ENCODE data around the gene TSPAN32.
"Not testable (repeated sequence)": the region's sequence is repeated elsewhere in the genome, so short reads cannot be mapped to it uniquely, and the experiment has no call there.

Gene TSPAN32

DNA sequence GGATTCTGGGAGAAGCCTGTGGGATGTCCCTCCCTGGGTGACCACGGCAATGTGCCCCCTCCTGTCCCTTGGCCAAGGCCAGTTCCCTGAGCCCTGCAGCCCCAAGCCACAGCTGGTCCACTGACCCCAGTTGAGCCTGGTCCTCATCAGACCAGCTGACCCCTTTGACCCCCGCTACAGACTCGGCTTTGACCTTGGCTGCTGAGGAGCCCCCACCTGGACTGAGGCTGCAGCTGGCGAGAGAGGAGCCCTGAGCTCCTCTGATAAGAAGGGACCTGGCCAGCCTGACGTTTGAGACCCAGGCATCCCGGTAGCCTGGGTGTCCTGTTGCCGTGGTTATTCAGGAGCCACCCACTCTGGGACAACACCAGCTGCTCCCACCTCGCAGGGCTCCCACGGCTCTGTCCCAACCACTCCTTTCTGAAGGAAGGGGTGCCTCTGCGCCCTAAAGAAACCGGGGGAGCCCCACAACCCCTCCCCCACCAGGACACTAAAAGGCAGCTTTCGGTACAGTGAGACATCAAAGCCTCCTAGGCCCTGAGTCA, 34.4 kb upstream of the TSPAN32 start:
- no peak for DNase-seq (ENCODE audit: low read depth)

DNA sequence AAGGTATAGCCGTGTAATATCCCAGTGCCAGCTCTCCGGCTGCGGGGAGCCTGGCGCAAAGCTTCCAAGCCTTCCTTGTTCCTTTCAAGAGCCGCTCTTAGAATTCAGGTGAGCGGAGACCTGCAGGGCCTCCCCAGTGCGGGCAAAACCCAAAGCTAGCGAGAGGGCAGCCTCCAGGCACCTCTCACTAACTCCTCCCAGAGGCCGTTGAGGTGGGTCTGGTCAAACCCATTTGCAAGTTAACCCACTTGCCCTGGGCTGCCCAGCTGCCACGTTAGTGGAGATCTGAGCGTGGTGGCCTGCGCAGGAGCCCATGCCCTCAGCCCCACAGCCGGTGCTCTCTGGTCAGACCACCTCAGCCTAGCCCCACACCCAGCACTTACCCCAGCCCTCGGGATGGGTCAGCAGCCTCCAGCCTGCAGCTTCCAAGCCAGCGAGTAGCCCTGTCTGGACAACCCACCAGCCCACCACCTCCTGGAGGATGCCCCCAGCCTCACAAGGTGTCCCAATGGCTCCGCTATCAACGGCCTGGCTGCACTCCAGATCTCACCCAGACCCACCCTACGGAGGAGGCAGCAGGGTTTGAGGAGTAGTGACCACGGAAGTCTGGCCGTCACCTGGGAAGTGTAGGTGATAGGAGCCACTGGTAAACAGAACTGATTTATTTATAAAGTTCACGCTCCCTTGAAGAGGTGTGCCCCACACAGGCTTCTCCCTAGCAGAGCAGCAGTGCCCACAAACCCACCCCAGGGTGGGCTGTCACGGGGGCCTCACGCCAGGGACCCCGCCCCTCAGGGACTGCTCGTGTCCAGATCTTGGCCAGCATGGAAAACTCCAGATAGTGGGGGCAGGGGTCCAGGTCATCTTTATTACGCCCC, 33.7 kb upstream of the TSPAN32 start:
- no peak for DNase-seq (ENCODE audit: low read depth)

DNA sequence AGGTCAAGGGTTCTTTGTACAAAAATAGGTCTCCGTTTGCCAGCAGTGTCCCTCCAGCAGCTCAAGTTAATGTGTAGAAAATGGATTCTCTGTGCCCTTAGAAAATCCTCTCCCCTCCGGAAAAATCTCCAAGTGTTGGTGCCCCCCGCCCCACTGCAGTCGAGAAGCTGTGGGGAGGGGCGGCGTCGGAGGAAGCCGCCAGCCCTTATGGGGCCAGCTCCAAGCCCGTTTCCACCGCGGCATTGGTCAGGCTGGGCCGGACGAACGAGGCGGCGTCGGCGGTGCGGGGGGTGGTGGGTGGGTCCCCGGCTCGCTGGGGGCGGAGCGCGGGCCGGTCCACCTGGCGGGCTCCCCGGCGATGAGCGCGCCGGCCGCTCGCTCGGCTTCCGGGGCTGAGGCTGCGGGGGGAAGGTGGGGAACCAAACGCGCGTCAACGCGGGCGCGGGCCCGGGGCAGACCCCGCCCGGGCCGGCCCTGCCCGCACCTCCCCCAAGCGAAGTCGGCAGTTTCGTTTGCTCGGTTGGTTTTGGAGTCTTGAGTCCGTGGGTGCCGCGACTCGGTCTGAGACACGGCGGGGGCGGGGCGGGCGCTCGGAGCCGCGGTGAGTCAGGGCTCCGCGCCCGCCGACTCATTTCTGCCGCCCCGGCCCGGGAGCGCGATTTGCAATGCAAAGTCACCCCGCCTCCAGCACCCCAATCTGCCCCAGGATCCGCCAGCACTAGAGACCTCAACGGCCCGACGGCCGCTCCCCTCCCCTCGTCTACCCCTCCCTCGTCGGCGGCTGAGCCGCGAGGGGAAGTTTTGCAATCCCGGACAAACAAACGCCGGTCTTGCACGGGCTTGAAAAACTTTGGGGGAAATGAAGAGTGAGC, 32.8 kb upstream of the TSPAN32 start:
- DNase-seq (ENCODE audit: low read depth) = peak; percentile 5

DNA sequence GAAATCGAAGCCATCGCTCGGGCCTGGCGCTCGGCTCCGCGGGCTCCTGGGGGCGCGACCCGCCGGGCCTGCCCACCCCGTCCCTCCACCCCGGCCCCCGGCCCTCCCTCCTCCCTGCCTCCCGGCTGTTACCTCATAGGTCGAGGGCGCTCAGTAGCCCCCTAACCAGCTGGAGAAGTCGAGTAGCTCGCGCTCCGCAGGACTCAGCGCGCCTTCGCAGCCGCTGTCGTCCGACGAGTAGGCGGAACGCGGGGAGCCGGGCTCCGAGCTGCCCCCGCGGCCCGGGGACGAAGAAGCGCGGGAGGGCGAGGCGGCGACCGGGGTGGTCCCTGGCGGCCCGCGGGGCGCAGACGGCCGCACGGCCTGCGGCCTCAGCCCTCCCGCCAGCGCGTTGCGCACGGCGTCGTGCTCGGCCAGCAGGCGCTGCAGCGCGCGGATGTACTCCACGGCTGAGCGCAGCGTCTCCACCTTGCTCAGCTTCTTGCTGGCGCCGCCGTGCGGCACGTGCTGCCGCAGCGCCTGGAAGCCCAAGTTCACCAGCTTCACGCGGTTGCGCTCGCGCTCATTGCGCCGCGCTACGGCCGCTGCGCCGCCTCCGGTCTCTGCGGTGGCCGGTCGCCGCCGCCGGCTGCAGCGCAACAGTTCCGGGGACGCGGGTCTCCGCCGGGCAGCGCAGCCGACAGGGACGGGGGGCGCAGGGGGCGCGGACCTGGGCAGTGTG, 32.1 kb upstream of the TSPAN32 start:
- DNase-seq (ENCODE audit: low read depth) = peak; percentile 51

DNA sequence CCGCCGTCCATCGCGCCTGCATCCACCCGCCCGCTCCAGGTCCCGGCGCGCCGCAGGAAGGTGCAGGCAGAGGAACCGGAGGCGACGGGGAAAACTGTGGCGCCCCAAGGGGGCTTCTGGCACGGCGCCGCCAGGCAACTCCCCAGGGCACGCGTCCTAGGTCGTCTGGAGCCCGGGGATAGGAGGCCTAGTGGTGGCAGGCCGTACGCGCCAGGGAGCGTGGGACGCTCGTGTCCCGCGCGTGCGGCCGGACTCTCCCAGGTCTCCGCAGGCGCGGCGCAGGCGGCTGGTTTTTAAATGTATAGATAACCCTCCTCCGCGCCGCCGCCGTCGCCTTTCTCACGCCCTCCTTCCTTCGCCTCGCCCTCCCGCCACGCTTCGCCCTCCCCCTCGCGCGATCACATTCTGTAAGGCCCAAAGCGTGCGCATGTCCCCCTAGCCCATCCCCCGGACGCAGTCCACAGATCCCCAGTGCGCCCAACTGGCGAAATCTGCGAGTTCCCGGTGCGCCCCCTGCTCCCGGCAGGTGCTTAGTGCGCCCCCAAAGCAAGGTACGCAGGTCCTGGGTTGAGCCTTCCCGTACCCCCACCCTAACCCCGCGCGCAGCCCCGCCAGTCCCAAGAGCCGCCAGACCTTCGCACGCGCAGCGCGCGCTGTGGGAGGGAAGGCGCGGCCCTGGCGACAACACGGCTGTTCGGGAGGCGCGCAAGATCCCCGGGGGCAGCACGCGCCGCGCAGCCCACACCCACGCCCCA, 31.3 kb upstream of the TSPAN32 start, which contains the start of gene ASCL2:
TSS of gene ASCL2 (minus strand) at position 267 of the 755 bp plus-strand sequence. CDS start at position 11, 256 bp downstream.
- no peak for DNase-seq (ENCODE audit: low read depth)

DNA sequence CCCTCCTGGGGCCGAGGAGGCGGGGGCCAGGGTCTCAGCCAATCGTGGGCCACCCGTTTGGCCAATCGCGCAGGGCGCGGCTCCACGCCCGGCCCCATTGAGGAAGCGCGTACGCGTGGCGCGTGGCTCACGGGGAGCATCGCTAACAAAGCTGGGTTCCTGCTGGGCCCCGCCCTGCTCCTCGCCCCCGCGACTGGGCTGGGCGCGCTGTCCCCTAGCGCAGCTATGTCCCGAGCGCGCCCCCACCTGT, 30.8 kb upstream of the TSPAN32 start:
- no peak for DNase-seq (ENCODE audit: low read depth)

DNA sequence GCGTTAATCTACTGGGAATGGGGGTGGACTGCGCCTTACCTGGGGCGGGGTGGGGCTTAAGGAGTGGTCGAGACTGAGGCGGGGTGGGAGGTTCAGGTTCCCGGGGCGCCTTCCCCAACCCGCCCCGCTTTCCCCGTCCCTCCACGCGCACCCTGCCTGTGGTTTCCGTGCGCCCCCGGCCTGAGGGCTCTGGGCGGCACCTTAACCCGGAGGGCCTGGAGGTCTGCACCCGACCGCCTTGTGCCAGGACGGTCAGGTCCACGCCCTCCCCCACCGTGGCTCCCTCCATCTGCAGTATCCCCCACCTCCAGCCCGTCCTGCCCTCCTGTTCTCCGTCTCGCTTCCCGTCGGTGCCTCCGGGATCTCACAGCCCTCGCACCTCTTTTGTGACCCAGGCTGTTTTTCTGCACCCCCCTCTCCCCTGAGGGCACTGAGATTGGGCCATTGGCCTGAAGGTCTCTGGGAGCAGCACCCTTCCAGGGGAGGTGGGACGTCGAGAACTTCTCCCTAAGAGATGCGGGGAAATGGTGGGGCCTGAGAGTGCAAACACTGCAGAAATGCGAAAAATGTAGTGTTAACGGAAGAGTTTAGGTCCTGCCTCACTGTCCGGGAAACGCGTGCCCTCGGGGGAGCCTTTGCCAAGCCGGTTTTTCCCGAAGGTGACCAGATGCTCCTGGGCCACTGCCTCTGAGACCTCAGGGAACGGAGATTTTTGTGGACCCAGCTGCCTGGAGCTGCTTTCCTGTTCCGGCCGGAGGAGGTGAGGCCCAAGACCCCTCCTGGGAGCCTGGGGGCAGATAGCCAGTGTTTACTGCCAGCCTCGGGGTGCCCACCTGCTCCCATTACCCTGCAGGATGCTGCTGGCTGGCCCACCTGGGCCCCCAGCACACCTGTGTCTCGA, 30.2 kb upstream of the TSPAN32 start:
- DNase-seq (ENCODE audit: low read depth) = no peak

DNA sequence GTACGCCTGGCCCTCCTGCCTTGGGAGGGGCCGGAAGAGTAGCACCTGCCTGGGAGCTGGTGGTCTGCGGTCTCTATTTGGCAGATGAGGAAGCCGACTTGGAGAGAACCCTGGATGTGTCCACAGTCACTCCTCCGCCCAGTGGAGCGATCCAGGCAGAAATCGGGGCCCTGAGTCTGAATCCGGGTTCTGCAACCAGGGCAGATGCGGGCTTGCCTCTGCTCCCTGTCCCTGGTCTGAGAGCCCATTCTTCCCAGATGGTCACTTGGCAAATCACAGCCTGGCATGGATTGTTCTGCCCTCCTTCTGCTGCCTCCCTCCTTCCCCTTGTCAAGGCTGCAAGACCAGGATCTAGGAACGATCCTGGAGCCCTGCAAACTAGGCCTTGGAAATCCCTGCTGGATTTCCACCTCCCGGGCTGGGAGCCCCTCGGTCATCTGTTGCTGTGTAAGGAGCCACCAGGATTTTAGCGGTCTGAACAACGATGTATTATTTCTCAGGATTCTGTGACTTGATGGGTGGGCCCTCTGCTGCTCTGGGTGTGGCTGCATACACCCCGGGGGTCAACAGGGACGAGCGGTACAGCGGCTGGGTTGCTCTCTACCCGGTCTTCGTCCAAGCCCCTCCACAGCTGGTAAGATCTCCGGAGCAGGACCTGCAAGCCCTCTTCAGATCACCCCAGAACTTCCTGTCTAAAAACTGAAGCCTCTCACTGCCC, 29.4 kb upstream of the TSPAN32 start:
- DNase-seq (ENCODE audit: low read depth) = no peak

DNA sequence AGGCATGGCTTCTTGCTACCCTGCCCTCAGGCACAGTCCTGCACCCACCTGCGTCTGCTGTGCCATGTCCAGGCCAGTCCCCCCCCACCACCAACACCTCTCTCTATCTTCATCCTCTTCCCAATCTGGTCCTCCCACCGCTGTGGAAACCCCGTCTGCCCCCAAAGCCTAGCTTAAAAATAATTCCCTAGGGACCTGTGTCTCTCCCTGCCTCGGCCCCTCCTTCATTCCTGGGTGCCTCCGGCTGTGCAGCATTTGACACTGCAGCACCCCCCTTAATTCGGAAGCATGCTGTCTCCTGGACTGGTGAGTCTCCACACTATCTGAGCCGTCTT, 28.9 kb upstream of the TSPAN32 start:
- DNase-seq (ENCODE audit: low read depth) = no peak

DNA sequence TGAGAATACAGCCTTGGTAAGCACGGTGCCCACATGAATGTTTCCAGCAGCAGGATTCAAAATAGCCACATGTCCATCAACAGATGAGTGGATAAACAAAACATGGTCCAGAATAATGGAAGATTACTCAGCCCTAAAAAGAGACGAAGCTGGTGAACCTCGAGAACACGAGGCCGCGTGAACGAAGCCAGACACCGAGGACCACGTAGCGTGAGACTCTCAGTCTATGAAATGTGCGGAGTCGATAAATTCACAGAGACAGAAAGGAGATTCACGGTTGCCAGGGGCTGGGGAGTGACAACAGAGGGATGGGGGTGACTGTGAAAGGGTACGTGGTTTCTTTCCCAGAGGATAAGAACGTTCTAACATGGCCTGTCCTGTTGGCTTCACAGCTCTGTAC, 28.5 kb upstream of the TSPAN32 start:
- DNase-seq (ENCODE audit: low read depth) = no peak

DNA sequence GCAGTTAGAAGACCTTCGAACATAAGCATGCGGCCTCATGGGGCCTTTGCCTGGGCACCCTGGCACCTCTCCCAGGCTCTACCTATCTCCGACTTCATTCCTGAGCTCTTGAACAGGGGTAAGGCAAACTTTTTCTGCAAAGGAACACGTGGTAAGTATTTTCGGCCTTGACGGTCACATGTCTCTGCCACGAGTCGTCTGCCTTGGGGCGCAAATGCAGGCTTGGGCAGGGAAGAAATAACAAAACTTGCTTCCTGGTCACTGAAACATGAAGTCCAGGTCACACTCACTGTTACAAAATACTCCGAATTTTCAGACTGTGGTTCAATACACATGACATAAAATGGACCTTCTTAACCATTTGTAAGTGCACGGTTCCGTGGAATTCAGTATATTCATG, 28.0 kb upstream of the TSPAN32 start:
- no peak for DNase-seq (ENCODE audit: low read depth)

DNA sequence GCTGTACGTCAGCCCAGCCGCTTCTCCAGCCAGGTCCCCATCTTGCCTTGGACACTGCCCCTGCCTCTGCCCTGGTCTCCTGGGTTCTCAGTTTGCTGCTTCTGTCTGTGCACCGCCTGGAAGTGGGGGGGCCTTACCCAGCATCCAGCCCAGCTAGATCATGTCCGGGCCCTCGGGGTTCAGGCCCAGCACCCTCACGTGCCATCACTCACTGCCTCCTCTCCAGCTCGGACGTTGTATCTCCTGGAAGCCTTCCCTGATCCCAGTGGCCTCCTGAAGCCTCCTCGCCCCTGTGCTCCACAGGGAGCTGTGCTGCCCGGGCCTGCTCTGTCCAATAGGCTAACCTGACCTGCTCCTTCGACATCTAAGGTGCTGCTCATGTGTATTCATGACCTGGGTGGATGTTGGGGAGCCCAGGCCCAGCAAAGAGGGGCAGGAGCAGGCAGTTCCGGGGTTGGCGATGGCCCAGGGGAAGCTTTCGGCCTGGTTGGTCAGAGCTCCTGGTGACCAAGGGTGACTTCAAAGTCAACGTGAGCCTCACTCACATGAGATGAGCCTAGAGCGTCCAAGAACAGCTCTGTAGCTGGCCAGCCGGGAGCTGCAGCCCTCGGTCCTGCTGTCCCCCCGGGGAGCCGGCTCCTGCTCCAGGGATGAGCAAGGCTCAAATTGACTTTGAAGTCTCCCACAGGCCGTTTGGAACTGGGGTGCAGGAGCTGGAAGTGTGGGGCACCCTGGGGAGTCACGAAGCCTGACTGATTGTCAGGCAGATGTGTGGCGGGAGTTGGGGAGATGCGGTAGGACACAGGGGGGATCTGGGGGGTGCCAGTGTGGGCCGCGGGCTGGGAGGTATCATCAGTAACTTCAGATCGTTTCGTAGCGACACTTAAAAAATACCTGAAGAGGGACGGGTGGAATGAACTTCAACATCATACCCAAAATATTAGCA, 26.2 kb upstream of the TSPAN32 start:
- no peak for DNase-seq (ENCODE audit: low read depth)

DNA sequence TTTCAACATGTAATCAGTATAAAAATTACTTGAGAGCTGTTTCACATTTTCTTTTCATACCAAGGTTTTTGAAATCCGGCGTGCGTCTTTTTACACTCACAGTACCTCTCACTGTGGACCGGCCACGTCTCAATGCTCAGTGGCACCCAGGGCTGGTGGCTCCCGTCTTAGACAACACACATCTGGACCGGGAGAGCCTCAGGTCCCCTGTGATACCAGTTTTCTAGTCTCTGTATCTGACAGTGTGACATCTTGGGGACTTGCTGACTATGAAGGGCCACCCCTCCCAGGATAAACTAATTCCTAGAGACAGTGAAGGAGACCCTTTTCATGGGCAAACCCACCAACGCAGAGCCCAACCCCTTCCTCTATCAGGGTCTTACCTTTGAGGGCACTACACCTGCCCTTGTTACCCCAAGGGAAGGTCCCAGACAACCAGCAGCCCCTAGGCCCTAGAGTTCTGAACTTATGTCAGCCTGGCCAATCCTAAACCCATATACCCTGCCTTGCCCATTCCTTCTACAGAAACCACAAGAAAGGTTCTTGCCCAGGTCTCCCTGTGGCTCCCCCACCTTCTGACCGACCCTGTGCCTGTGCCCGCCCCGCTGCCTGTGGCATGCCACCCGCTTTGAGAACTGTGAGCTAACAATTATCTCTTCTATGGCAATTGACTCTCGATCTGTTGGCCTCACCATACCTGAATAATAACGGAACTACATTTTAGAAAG, 25.4 kb upstream of the TSPAN32 start:
- DNase-seq (ENCODE audit: low read depth) = no peak

DNA sequence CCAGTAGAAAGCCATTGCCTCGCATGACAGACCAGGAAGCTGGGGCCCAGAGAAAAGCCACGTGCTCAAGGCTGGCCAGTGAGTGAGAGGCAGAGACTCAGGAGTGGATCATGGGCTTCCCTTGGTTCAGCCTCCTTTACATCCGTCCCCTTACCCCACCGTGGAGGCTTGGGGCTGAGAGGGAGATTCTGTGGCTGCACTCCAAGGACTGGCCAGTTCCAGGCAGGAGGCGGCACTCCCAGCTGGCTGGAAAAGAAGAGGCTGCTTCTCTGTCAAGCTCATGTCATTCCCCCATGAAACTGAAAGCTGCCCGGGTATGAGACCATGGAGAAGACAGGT, 24.8 kb upstream of the TSPAN32 start:
- no peak for DNase-seq (ENCODE audit: low read depth)

DNA sequence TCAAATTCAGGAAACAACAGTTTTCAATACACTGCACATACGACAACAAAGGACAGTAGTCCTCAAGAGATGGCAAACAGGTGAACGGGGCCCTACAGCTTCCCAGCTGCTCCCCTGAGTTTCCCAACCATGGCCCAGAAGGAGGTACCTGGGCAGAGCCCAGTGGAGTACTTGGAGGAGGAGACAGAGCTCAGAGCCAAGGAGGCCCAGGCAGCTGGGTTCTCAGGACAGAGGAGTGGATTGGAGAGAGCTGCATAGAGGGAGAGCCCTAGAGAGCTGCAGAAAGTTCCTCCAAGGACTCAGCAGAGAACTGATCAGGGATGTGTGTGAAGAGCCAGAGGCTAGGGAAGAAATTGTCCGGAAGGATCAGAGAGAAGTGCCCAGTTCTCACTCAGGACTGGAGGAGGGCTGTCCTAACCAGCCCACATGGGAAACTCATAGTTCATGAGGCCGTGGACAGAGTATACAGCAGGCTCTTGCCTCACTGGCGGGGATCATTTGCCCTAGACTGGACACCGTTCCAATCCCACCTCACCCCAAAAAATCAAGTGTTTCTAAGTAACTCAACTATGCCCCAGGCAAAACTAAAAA, 23.8 kb upstream of the TSPAN32 start:
- no peak for DNase-seq (ENCODE audit: low read depth)

DNA sequence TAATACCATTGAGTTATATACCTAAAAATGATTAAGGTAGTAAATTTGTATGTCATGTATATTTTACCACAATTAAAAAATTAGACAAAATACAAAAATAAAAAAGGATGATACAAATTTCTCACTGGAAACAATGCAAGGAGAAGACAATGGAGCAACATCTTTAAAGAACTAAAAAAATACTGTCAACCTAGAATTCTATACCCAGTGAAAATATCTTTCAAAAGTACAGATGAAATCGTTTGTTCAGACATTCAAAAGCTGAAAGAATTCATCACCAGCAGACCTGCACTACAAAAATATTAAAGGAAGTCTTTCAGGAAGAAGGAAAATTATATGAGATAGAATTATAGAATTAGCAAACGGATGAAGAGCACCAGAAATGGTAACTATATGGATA, 21.6 kb upstream of the TSPAN32 start:
- DNase-seq (ENCODE audit: low read depth) = no peak

DNA sequence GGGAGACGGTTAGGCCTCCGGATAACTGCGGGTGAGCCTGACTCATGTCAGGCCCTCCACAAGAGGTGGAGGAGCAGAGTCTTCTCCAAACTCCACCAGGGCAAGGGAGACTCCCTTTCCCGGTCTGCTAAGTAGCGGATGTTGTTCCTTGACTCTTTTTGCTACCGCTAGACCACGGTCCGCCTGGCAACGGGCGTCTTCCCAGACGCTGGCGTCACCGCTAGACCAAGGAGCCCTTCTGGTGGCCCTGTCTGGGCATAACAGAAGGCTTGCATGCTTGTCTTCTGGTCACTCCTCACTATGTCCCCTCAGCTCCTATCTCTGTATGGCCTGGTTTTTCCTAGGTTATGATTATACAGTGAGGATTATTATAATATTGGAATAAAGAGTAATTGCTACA, 15.5 kb upstream of the TSPAN32 start:
- DNase-seq (ENCODE audit: low read depth) = not testable (repeated sequence)

DNA sequence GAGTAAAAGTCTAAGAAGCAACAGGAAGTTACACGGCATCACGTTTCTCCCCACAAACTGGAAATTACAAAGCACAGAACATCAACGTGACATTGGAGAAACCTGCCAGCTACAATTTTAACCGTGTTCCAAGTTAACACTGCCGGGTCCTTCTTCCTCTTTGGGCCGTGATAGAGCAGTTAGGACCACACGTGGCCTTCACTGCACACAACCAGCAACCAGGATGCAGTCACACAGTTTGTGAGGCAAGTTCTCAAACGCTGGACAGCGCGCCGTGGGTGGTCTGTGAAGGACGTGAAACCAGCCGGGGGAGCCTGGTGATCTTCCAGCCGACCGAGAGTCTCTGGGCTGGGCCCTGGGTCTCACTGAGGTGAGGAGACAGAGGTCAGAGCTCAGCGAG, 14.7 kb upstream of the TSPAN32 start:
- DNase-seq (ENCODE audit: low read depth) = no peak

Measured in amniotic epithelial cell (primary cell).